Prostate gland (tissue), 2 donors: ENCODE data around the gene GTPBP2. TPM values are rescaled to one million over a fixed set of nuclear protein-coding genes. Genes with fewer than 3 reads are reported as not detected.

Source experiments
- DNase-seq: peaks from one replicate; pipeline ENCODE4 v3.0.0-alpha.2; 2019; ENCODE audit warnings: low spot score
- H3K27ac ChIP-seq, 2 donors: fragments of 200-600 bp; sonication (generic); 2 replicates each; pipeline ENCODE4 v1.5.1; 2017 to 2019
- H3K27me3 ChIP-seq: fragments of 200-600 bp; sonication (generic); replicated peaks from 2 replicates; pipeline ENCODE4 v1.5.1; 2019; ENCODE audit not compliant: insufficient read depth
- H3K36me3 ChIP-seq, 2 donors: fragments of 200-600 bp; sonication (generic); 1 replicate in 1 of 2; 2 replicates in 1 of 2; pipeline versions ENCODE4 v1.5.1 to v1.8.1; 2017 to 2019
- H3K4me1 ChIP-seq: fragments of 200-600 bp; sonication (generic); replicated peaks from 2 replicates; pipeline ENCODE4 v1.5.1; 2019
- H3K4me3 ChIP-seq, 2 donors: fragments of 200-600 bp; sonication (generic); 2 replicates each; pipeline ENCODE4 v1.5.1; 2017 to 2019
- H3K9me3 ChIP-seq: fragments of 200-600 bp; sonication (generic); 2 replicates; pipeline ENCODE4 v1.5.1; 2017
- CTCF ChIP-seq, 4 experiments: fragments of 200-600 bp in 2 of 4; fragments of 450-650 bp in 2 of 4; sonication (generic) in 2 of 4; IDR thresholded peaks; 1 replicate in 3 of 4; 2 replicates in 1 of 4; pipeline ENCODE4 v1.5.1; 2016 to 2019; ENCODE audit warnings: antibody characterized with exemption in 4 of 4, mild to moderate bottlenecking in 2 of 4, moderate library complexity in 2 of 4
- POLR2A ChIP-seq: fragments of 450-650 bp; IDR thresholded peaks from one replicate; pipeline ENCODE4 v1.6.1; 2016; ENCODE audit warnings: antibody characterized with exemption, mild to moderate bottlenecking
- POLR2AphosphoS5 ChIP-seq: sonication (generic); formaldehyde crosslinking; IDR thresholded peaks from one replicate; pipeline ENCODE4 v1.6.1; 2017; ENCODE audit warnings: antibody characterized with exemption
- WGBS: methylation state at CpG from one replicate; pipeline ENCODE4 v1.1.5; 2018; 5-methylcytosine and 5-hydroxymethylcytosine counted together
- intact Hi-C: fragments of 100-400 bp; cut with DNase I; formaldehyde crosslinking; loops from one replicate; pipeline ENCODE4 v1.14.2; 2022
- total RNA-seq, 2 donors: library from RNA; depleted of rRNA; stranded (reverse); fragments of >200 nt; gene quantifications; one replicate each; pipeline ENCODE4 v1.1.0, GENCODE V29; 2016

The GTPBP2 gene
- total RNA-seq, 2 donors from 2014 or later = 22.4 to 54.9 TPM

- Histone ChIP-seq H3K36me3 (peaks cover 3 to 8% of the 10 kb centered on the region in 2 donors), H3K4me1 (no peaks in the 10 kb centered on the region), H3K9me3 (no peaks in the 10 kb centered on the region), H3K4me3 (no peak overlapping the region), H3K27ac (no peak overlapping the region), H3K27me3 (no peaks in the 10 kb centered on the region)
- intact Hi-C loops = no loop called here
- WGBS = over 99% methylated on average over 5 of the region's 5 CpGs
- DNase-seq = no peak
- no peak for TF ChIP-seq POLR2AphosphoS5
- no peak for TF ChIP-seq CTCF (IDR thresholded peaks at IDR 0.05)
- TF ChIP-seq POLR2A = no peak
Measured at GRCh38 chr6:43588194-43588593, 40.9 kb downstream of the GTPBP2 start.

DNA sequence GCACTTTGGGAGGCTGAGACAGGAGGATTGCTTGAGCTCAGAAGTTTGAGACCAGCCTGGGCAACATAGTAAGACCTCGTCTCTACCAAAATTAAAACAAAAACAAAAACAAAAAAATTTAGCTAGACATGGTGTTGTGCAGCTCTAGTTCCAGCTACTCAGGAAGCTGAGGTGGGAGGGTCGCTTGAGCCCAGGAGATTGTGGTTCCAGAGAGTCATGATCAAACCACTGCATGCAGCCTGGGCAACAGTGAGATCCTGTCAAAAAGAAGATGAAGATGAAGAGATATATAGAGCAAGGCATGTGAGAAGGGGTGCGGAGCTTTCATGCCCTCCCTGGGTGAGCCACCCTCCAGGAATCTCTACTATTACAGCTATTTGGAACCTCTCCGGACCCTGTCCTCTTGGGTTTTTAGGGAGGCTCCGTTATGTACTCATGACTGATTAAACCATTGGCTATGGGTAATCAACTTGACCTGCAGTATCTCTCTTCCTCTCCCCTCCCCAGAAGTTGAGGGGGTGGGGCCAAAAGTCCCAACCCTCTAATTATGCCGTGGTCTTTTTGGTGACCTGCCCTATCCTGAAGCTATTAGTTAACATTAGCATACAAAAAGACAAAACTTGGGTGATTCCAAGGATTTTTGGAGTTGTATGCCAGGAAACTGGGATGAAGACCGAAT, 44.0 kb downstream of the GTPBP2 start:
- no peak for DNase-seq
- H3K36me3 ChIP-seq = peaks cover 3 to 8% of the 10 kb centered on the region in 2 donors
- no peaks in the 10 kb centered on the region for H3K9me3 ChIP-seq
- no peaks in the 10 kb centered on the region for H3K4me1 ChIP-seq
- WGBS = 90% methylated on average over 7 of the region's 7 CpGs
- H3K27me3 ChIP-seq = no peaks in the 10 kb centered on the region
- TF ChIP-seq CTCF (IDR thresholded peaks at IDR 0.05) (no peak), POLR2AphosphoS5 (no peak), POLR2A (no peak)
- intact Hi-C loops = no loop called here
- H3K4me3 ChIP-seq = no peak overlapping the region
- H3K27ac ChIP-seq = no peak overlapping the region

- Histone ChIP-seq H3K27ac (no peak overlapping the region), H3K9me3 (no peaks in the 10 kb centered on the region), H3K4me3 (no peak overlapping the region), H3K4me1 (no peaks in the 10 kb centered on the region), H3K27me3 (no peaks in the 10 kb centered on the region), H3K36me3 (peaks cover 3 to 8% of the 10 kb centered on the region in 2 donors)
- 88% methylated on average over 5 of the region's 5 CpGs for WGBS
- no peak for TF ChIP-seq POLR2AphosphoS5
- TF ChIP-seq CTCF (IDR thresholded peaks at IDR 0.05) = no peak
- no peak for TF ChIP-seq POLR2A
- intact Hi-C loops = no loop called here
- DNase-seq = no peak
Measured at GRCh38 chr6:43582911-43583310, 46.2 kb downstream of the GTPBP2 start.

GRCh38 chr6:43579171-43579570, 49.9 kb downstream of the GTPBP2 start:
- intact Hi-C loops = no loop called here
- no peak for DNase-seq
- H3K4me3 ChIP-seq = no peak overlapping the region
- H3K4me1 ChIP-seq = no peaks in the 10 kb centered on the region
- no peak for TF ChIP-seq CTCF (IDR thresholded peaks at IDR 0.05)
- no peak for TF ChIP-seq POLR2A
- TF ChIP-seq POLR2AphosphoS5 = no peak
- 69% methylated on average over 2 of the region's 2 CpGs for WGBS
- H3K36me3 ChIP-seq = peaks cover 0 to 6% of the 10 kb centered on the region in 2 donors
- H3K27me3 ChIP-seq = no peaks in the 10 kb centered on the region
- H3K9me3 ChIP-seq = no peaks in the 10 kb centered on the region
- H3K27ac ChIP-seq = no peak overlapping the region

DNA sequence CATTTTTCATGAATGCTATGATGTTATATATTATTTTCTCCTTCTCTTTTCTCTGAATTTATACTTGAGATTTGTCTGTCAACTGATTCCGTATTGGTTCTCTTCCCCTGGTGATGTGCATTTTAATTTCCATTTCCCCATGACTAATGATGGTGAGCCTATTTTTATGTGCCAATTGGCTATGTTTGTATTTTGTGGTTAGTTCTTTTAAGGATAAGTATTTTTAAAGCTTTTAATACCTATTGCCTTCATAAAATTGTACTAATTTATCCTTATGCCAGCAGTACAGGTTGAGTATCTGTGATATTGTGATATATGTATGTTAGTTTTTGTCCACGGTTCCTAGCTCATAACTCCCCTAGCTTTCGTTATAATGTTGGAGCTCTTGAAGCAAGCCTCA, 50.3 kb downstream of the GTPBP2 start:
- no peak overlapping the region for H3K4me3 ChIP-seq
- intact Hi-C loops = no loop called here
- peaks cover 0 to 2% of the 10 kb centered on the region in 2 donors for H3K36me3 ChIP-seq
- no peak overlapping the region for H3K27ac ChIP-seq
- H3K9me3 ChIP-seq = no peaks in the 10 kb centered on the region
- DNase-seq = no peak
- H3K27me3 ChIP-seq = no peaks in the 10 kb centered on the region
- 88% methylated on average over 3 of the region's 3 CpGs for WGBS
- TF ChIP-seq POLR2AphosphoS5 (no peak), CTCF (IDR thresholded peaks at IDR 0.05) (no peak), POLR2A (no peak)
- no peaks in the 10 kb centered on the region for H3K4me1 ChIP-seq
